HTERT RPE-1 (cell line): Measurements from ENCODE around the gene USP36.
"Not testable (repeated sequence)": the region's sequence is repeated elsewhere in the genome, so short reads cannot be mapped to it uniquely, and the experiment has no call there.

ENCODE experiments used
- in situ Hi-C: fragments of 300-500 bp; cut with MboI; formaldehyde crosslinking; loops from 4 replicates; pipeline ENCODE4 v1.14.3; 2020; ENCODE audit warnings: low sequenced_read_pairs

Gene USP36

DNA sequence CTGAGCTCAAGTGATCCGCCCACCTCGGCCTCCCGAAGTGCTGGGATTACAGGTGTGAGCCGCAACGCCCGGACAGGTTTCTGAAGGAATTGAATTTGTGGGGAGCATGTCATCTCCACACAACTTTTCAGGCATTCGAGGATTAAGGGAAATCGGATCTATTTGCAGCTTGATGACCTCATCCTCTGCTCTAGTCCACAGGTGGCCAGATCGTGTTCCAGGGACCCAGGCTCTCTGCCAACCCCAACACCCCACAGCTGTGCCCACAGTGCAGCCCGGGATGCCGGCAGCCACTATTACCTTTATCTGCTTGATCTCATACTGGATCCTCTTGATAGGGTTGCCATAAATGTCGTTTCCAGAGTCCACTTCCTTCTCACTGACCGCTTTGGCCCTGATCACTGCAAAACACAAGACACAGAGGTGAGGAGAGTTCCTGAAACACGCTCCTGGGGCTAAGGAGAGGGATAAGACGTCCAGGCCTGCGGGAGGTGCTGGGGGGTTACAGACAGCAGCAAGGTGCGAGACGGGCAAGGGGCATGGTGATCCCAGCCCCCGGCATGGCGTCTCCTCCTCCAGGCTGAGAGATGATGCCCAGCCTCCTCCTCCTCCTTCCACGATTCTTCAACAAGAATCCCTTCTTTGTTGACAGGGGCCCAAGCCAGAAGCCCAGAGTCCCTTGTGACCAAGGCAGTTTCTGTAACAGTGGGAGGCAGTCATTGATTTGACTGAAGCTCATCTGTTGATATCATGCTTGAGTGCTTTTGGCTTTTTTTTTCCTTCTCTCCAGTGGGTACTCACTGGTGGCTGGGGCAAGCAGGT lies 33.1 kb upstream of the USP36 start:
- in situ Hi-C loops, result no loop called here

DNA sequence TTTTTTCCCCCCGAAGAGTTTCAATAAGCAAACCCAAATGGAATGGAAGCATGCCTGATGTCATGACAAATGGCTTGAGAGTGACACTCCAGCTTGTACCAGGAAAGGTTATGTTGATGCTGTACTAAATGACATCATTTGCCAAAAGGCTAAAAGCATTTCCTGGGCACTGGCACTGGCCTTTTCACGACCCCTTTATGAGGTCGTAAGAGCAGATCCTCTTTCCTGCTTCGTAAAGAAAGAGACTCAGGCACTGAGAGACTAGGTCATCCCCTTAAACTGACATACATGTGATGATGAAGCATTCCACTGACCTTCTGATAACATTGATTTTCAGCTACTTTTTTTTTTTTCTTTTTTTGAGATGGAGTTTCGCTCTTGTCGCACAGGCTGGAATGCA lies 31.9 kb upstream of the USP36 start:
- in situ Hi-C loops, result no loop called here

DNA sequence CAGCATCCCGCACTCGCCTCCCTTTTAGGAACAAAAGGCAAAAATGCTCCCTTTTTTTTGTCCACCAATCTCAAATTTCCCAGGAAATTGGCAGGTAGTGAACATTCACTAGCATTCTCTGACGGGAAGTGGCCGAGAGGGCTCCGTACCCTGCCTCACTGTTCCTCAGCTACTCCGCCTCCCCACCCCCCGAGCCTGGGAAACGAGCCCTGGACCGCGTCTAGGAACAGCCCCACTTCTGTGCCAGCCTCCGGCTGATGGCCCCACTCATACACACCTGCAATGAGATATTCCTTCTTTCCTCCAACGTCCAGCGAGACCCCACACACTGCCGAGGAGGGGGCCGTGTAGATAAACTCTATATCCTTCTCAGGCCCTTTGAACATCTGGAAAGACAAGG lies 30.0 kb upstream of the USP36 start:
- in situ Hi-C loops, result no loop called here

DNA sequence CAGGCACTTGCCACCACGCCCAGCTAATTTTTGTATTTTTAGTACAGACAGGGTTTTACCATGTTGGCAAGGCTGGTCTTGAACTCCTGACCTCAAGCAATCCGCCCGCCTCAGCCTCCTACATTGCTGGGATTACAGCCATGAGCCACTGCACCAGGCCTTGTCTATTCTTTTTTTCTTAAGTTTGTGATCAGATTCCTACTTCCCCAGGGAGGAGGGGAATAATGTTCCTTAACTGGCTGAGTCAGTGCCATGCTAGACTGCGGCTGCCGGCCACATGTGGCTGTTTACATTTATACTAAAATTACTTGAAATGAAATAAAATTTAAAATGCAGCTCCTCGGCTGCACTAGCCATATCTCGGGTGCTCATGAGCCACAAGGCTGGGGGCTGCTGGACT lies 27.8 kb upstream of the USP36 start:
- in situ Hi-C loops, result no loop called here

DNA sequence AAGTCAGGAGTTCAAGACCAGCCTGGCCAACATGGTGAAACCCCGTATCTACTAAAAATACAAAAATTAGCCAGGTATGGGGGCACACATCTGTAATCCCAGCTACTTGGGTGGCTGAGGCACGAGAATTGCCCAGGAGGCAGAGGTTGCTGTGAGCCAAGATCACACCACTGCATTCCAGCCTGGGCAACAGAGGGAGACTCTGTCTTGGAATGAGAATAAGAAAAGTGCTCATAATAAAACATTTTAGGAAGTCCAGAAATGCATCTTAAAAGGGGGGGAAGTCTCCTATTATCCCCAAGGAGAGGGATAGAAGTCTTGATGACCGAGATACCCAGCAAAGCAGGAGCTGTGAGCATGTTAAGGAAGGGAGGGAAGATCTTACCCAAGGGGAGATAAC lies 26.4 kb upstream of the USP36 start:
- in situ Hi-C loops, result not testable (repeated sequence)

DNA sequence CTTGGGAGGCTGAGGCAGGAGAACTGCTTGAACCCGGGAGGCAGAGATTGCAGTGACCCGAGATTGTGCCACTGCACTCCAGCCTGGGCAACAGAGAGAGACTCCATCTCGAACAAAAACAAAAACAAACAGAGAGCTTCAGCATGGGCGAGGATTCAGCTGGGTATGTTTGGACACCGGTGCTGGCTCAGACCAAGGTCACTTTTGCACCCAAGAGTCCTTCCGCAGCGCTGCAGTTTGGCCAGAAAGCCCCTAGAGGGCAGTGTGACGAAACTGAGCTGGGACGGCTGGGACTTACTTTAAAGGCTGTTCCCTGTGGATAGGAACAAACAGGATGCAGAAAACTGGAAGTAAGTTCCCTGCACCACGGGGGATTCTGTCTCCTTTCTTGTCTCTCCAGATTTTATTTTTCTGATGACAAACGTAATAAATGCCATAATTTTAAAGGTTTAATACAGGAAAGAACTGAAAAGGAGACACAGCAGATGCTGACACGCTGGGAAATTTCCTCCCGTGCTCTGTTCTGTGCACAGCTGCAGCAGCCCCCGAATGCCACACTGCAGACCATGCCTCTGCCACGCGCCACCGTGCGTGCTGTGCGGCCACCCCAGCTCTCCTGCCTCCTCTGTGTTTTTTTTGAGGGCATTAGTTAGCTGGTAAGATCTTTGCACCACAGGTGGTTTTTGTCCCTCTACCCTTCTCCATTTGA lies 25.2 kb upstream of the USP36 start:
- in situ Hi-C loops, result no loop called here

DNA sequence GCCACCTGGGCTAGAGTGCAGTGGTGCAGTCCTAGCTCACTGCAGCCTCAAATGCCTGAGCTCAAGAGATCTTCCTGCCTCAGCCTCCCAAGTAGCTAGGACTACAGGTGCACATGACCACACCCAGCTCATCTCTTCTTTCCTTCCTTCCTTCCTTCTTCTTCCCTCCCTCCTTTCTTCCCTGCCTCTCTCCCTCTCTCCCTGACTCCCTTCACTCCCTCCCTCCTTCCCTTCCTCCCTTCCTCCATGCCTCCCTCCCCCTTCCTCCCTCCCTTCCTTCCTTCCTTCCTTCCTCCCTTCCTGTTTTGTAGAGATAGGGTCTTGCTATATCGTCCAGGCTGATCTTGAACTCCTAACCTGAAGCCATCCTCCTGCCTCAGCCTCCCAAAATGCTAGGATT lies 23.5 kb upstream of the USP36 start:
- in situ Hi-C loops, result no loop called here

DNA sequence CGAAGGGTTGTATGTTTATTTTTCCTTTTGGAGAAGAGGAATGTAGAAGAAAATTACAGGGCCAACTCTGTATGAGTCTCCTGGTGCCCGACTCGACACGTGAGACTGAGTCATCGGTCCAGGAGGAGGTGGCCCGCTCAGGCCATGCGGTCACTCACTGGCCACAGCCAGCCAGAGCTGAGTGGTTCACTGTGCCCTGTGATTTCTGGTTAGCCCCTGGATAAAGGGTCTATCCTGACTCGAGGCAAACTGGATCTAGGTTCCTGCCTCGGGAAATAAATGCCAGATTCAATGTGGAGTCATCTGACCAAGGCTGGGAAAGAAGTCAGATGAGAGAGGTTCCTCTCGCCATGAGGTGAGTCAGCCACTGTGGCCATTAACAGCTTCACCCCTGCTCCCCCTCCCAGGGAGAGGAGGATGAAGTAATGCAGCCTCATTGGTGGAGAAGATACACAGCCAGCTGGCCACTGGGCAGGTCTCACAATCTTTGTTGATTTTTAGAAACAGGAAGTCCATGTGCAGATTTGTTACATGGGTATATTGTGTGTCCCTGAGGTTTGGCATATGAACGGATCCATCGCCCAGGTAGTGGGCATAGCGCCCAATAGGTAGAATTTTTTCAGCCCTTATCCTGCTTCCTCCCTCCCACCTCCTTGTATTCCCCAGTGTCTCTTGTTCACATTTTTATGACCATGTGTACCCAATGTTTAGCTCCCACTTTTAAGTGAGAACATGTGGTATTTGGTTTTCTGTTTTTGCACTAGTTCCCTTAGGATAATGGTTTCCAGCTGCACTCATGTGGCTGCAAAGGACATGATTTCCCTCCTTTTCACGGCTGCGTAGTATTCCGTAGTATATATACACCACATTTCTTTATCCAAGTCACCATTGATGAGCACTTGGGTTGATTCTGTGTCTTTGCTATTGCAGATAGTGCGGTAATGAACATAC lies 21.7 kb upstream of the USP36 start:
- in situ Hi-C loops, result no loop called here

DNA sequence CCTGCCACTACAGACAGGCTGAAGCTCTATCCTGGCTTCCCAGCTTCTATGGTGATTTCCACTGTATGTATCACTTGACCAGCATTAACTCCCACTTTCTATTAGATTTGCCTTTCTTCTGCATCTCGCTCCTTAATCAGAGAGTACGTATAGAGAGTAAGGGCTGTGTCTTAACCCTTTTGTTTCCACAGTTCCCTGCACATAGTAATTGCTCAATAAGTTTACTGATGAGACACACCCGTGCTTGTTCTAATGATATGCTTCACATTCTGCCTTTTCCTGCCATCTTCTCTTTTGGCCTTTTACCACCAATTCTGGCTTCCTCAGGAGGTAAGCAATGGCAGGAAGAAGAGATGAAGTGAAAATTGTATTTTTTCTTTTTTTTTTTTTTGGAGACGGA lies 20.6 kb upstream of the USP36 start:
- in situ Hi-C loops, result no loop called here

DNA sequence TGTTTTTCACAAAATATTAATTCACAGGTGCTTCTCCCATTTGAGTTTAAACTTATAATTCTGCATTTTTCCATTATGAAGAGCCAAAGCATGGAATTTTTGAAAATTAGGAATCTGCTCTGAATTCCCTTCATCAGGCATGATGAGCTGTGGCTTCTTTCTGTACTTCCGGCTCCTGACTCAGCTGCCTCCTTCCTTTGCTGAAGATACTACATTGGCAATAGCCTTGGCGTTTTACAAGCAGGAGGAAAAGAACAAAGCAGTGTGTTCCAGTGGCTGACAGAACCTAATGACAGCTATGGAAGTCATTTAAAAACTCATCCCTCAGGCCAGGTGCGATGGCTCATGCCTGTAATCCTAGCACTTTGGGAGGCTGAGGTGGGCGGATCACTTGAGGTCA lies 18.4 kb upstream of the USP36 start:
- in situ Hi-C loops, result no loop called here

DNA sequence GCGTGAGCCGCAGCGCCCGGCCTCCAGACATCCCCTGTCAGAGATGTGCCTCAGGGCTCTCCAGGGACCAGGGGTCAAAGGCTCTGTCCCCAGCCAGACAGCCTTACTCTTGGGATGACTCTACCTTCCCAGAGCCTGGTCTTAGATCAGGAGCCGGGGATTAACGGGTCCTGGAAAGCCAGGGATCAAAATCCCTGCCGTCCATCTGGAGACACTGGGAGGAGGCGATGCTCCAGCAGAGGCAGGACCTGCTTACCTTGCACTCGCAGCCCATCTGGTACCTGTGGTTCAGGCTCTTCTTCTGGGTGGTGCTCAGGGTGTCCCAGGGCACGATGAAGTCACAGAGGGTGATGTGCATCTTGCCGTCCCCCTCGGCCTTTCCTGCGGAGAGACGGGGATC lies 16.7 kb upstream of the USP36 start:
- in situ Hi-C loops, result no loop called here

DNA sequence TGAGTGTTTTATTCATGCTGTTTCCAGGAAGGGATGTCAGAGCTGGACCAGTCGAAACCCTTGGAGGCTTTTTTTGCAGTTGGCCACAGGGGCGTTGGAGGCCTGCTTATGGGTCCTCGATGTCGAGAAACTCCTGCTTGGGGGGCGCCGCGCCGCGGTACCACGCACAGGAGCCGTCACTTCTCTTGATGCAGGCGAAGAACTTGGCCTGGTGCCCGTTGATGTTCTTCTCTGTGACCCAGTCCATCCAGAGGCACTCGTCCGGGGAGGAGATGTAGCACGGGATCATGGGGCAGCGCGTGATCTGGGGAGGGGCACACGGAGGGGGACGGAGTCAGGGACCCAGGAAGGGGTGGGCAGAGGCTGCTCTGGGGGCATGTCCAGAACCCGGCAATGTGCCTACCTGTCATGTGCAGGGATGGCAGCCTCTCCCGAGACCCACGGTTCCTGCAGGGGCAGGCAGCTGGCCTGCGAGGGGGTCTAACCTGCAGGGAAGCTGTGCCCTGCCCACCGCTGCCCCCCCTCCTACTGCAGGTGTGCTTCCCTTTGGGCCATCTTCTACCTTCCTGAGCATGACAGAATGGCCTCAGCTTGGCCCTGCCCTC lies 15.0 kb upstream of the USP36 start:
- in situ Hi-C loops, result no loop called here

DNA sequence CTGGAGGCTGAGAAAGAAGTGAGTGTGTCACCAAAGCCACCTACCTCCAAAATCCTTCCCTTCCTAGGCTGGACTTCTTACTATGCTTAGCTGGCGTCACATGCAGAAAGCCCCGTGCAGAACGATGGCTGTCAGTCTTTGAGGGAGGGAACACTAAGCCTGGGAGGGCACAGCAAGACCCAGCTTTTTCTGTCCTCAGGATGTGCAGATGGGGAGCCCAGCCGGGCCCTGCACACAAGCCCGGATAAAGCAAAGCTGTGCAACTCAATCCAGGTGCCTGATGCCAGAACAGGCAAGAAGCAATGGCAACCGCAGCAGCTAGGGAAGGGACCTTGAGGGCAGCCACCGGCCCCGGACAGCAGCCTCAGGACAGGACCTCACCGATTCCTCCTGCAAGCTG lies 13.9 kb upstream of the USP36 start:
- in situ Hi-C loops, result no loop called here

DNA sequence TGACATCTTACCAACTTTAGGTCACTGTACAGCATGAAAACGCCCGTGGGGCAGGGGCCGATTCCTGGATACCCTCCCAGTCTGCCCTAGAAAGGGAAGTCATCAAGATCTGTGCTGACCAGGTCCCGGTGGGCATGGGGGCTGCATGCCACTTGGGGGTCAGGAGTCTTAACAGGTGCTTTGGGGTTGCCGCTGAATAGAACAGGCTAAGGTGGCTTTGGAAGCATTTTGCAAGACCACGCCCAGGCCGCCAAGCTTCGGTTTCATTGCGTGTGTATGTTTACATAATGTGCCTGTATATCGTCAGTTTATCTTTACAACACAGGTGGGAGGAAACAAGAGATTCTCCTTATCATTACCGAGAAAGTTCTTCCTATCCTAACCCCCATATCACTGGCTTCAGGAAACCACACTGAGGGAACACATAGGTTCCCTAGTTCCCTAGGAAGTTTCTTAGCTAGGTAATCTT lies 13.3 kb upstream of the USP36 start:
- in situ Hi-C loops, result no loop called here

DNA sequence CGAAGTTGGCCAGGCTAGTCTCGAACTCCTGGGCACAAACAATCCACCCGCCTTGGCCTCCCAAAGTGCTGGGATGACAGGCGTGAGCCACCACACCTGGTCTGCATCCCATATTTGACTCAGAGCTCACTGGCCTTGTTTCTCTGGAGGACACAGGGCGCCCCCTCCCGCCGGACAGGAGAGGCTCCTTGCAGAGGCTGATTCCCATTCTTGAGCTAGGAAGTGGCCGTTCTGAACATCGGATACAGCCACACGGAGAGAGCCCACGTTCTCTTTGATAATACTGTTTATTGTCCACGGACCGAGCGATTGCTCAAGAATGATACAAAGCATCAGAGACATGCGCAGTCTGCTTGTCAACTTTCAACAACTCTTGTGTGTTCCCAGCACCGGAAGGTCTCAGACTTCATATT lies 12.1 kb upstream of the USP36 start:
- in situ Hi-C loops, result no loop called here

DNA sequence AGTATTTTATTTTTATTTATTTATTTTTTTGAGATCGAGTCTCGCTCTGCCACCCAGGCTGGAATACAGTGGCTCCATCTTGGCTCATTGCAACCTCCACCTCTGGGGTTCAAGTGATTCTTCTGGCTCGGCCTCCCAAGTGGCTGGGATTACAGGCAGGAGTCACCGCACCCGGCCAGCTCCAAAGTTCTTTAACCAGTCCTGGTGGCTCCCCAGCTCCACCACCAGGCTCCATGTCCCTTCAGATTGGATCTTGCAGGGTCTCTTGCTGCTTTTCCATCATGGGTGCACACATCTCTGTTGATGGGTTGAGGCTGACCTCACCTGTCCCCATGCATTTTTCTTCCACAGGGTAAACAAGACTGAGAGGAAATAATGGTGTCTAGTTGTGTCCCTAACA lies 8.4 kb upstream of the USP36 start:
- in situ Hi-C loops, result no loop called here

DNA sequence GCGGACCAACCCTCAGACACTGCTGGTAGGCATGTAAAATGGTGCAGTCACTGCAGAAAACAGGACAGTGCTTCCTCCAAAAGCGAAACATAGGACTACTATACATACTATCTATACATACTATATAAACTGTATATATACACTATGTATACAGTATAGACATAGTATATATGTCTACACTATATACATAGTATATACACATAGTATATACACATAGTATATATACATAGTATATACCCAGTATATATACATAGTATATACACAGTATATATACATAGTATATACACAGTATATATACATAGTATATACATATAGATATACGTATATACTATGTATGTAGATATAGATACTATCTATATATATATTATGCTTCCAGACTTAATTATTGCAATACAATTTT lies 6.4 kb upstream of the USP36 start:
- in situ Hi-C loops, result no loop called here

DNA sequence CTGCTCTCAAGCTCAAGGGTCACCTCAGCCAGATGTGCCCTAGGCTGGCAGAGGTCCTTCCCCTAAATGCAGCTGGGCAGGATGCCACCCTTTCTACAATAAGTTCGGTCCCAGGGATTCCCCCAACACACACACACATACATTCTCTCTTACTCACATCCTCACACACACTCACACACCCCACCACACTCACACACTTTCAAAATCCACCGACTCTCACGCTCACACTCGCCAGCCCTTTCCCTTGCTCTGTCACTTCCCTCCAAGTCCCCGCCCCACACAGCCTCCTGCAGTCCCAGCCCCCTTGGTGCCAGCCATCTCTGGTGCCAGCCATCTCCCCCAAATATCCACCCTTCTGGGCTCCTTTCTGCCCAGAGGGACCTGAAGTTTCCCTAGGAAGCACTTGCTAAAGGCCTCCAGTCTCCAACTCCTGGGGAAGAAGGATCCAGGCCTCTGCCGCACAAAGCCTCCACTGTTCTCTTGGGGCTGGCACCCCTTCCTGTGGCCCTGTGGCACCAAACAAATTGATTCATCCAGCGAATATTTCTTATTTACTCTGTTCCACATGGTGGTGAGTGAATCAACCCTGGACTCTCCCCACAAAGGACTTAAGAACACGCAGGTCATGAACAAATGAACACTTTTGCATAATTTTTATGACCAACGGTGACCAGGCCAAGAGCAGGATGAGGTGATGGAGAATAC lies 3.8 kb upstream of the USP36 start:
- in situ Hi-C loops, result no loop called here

DNA sequence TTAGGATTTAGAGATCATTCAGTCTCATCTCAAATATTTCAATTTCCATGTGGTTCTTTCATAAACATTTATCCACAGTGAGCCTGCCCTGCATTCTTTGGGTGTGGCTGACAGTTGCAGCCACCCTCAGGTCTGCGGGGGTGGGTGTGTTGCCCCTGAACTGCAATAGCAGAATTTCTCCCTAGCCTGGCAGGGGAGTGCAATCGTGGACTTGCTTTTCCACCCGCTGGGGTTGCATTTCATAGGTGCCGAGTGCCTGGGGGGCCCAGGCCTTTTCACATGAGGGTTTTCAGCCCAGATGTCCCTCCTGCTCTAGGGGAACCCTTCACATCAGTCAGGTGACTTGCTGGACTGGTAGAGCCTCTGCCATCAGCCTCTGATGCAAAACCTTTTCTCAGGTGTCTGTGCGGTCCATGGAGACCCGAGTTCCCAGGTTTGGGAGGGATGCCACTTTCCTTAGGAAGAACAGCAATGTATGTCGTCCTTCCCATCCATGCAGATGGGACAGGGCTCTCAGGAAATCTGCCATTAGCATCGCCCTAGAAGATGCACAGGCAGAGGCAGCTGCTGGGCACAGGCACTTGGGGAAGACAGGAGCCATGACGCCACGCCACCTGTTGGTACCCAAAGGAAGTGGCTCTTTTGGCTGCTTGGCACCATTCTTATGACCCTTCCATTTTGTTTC lies 2.4 kb upstream of the USP36 start:
- in situ Hi-C loops, result no loop called here

DNA sequence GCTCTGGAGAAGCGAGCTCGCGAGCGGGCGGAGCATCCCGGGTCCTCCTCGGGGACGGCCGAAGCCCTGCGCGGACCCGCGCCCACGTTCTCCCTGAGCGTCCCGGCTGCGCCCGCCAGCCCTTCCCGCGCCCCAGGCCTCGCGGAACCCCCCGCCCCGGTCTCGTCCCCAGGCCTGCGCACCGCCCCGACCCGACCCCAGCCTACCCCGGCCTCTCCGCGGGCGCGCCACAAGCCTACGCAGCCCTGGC lies 159 bp downstream of the USP36 start:
- in situ Hi-C loops, result no loop called here
